ENCODE data around the gene SPACA4. TPM values are rescaled to one million over a fixed set of nuclear protein-coding genes. Genes with fewer than 3 reads are reported as not detected.
A peak's percentile ranks its signal among the peaks of the same experiment; 100 is the strongest.

Gene SPACA4
- total and polyA plus RNA-seq, 10 of the 15 experiments (the other 5 are each of a cell fraction or from before 2014, with no cell fraction given): not detected

GRCh38 chr19:48595833-48596232 is 10.7 kb upstream of the SPACA4 start (continued):
- no peak for TF ChIP-seq PBX3 (IDR thresholded peaks at IDR 0.05; ENCODE audit: insufficient replicate concordance, low read depth, low read length)

GRCh38 chr19:48596237-48596636 is 10.3 kb upstream of the SPACA4 start:
- WGBS (ENCODE audit: insufficient coverage, insufficient replicate concordance, low lambda C conversion rate, missing lambda C conversion rate): 84% methylated on average over 3 of the region's 4 CpGs
- in situ Hi-C loops (cut with MboI) (no loop called here), intact Hi-C loops (cut with micrococcal nuclease; ENCODE audit: unreplicated experiment) (no loop called here)
- ChIA-PET CTCF (interaction anchor here (1.2 kb wide), 1 partner anchor 12 kb away, joined by 6 read pairs; no protein-coding TSS in a partner anchor), SMC1A (ENCODE audit: uncharacterized antibody, unreplicated experiment) (interaction anchor here (2.0 kb wide), 1 partner anchor 13 kb away, joined by 6 read pairs; no protein-coding TSS in a partner anchor), RAD21 (ENCODE audit: unreplicated experiment) (no interaction called here), POLR2A (interaction anchor here (0.6 kb wide), 1 partner anchor 15 kb away, joined by 3 read pairs; no protein-coding TSS in a partner anchor)
- TF ChIP-seq NR2C1 (IDR thresholded peaks at IDR 0.05): peak; percentile 88
- TF ChIP-seq YBX1 (IDR thresholded peaks at IDR 0.05): no peak
- no peak for TF ChIP-seq E4F1 (IDR thresholded peaks at IDR 0.05; ENCODE audit: borderline replicate concordance, partially characterized antibody)
- peak; percentile 92 for TF ChIP-seq NR2F1 (conservative IDR thresholded peaks at IDR 0.05)
- H3K27ac ChIP-seq (ENCODE audit: control insufficient read depth, insufficient read depth): no peak overlapping the region
- no peaks in the 10 kb centered on the region for H4K20me1 ChIP-seq (ENCODE audit: control insufficient read depth, insufficient read depth)
- FAIRE-seq (no peak), ATAC-seq (no peak), DNase-seq (ENCODE audit: low read depth, low spot score) (no peak)
- no peaks in the 10 kb centered on the region for H3K9me3 ChIP-seq (replicated peaks; ENCODE audit: control insufficient read depth, insufficient read depth, low read length)
- H2AFZ ChIP-seq (ENCODE audit: control insufficient read depth, low read depth, low read length): no peak overlapping the region
- no peak overlapping the region for H3K9ac ChIP-seq (ENCODE audit: control insufficient read depth, insufficient read depth, low read length)
- H3K79me2 ChIP-seq (ENCODE audit: control insufficient read depth, insufficient read depth, low read length): no peaks in the 10 kb centered on the region; the same call in 1 of the 2 replicates
- no peak overlapping the region for H3K4me3 ChIP-seq
- no peaks in the 10 kb centered on the region for H3K36me3 ChIP-seq (ENCODE audit: control insufficient read depth in 2 of 2, insufficient read depth in 2 of 2, low read length in 1 of 2)
- no TSS peak for BruUV-seq (replicated peaks)
- H3K4me2 ChIP-seq (ENCODE audit: control insufficient read depth, insufficient read depth): peak overlapping the region; percentile 69
- H3K4me1 ChIP-seq (ENCODE audit: control insufficient read depth, insufficient read depth, low read length): peaks cover 6% of the 10 kb centered on the region; the same call in 1 of the 2 replicates
- H3K27me3 ChIP-seq (replicated peaks in 1 of 2; ENCODE audit: control insufficient read depth in 2 of 2, insufficient read depth in 2 of 2, low read length in 1 of 2): peaks cover 0 to 2% of the 10 kb centered on the region in 2 experiments; a peak in 1 of 4 replicates

Measured in GM12878 (cell line).